HG03064 (cell line): ENCODE measurements around the gene LLGL2.

Source experiments
- ATAC-seq: cut with Tn5 transposase; IDR thresholded peaks from one replicate; pipeline ENCODE4 v1.9.1; 2021; ENCODE audit warnings: low read depth; ENCODE audit not compliant: unreplicated experiment

The LLGL2 gene

DNA sequence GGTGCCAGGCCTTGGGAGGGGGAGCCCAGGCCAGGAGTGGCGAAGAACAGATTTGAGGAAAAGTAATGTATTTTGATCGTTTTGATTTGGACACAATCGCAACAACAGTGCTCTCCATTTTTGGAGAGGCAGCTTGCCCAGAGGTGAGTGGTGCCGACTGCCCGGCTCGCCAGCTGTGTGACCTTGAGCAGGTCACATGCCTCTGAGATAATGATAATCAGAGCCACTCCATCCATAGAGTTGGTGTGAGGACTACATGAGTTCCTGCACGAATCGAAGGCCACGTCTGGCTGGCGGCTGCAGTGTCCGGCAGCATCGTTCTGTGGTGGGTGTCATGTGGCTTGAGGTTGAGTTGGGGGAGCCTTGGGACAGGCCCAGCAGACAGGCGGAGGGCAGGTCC, 20.7 kb downstream of the LLGL2 start:
- no peak for ATAC-seq

DNA sequence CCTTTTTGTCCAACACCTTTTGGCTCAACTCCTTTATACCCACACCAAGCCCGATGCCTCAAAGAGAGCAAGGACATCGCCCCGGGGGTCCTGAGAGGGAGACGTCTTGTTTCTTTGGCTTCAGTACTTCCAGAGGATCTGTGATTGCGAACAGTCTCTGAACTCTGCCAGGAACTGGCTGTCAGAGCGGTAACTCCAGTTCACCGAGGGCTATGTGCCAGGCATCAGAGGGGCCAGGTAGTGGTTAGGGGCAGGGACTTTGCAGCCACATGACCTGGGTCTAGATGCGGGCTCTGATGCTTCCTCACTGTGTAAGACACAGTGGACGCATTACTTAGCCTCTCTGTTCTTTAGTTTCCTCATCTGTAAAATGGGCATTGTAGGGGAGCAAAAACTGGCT, 21.6 kb downstream of the LLGL2 start:
- ATAC-seq, result no peak

DNA sequence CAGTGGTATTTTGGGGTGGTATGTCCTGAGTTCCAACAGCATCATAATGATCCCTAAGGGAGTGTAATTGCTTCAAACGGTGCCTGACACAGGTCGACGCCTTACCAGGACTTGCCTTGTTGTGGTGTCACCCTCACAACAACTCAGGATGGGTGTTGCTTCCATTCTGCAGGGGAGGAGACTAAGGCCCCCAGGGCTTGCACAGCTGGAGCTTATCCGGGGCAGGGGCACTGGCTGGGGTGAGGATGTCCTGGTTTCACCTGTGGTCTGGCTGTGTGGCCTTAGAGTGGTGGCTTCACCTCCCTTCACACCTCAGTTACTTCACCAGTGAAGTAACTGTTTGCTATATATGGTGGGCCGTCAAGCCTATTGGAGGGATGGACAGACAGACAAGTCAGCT, 23.3 kb downstream of the LLGL2 start:
- no peak for ATAC-seq

DNA sequence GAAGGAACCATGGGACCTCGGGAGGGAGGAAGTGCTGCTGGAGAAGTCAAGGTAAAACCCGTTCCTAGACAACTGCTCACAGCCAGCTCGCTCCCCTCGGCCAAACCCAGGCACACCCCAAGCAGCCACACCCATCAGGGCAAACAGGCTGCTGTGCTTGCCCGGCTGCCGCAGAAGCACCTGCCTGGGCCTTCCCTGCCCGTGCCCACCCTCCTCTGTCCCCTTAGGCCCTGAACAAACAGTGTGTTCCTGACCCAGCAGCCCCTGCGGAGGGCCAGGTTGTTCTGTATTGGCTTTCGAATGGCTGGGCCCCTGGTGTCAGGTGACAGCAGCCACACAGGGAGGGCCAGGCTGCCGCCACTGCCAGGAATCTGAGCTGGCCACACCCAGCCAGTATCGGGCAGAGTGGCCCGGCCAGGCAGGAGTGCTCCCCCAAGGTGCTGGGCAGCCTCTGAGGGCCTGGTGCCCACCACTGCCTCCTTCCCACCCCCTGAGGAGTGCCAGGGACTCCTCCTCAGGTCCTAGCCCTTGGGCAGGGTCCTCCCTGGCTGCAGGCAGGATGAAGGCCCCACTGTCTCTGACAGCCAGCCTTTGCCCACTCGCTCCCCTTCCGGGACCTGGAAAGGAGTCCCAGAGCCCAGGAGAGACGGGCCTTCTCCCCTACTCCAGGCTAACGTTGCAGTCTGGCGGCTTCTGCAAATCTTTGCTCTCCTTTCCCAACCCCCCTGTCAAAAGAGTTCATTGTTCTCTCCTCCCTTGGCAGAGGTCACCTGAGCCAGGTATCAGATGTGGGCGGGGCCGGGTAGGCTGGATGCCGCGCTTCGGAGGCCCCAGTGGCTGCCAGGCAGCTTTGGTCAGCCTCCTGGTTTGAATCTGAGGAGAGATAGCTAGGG, 24.0 kb downstream of the LLGL2 start:
- ATAC-seq, result no peak

DNA sequence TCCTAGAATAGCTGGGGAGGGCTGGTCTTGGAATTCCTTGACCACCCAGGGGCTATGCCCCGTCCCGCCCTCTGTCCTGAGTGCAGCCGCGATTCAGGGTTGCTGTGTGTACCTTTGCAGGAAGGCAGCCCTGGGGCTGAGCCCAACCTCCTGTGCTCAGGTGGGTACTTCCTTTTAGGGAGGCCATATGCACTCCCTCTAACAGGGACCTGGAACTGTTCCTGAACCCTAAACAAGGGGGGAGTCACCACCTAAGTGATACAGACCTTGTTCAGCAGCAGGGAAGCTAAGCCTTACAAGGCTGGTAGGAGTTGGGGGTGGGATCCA, 24.6 kb downstream of the LLGL2 start:
- ATAC-seq, result no peak

DNA sequence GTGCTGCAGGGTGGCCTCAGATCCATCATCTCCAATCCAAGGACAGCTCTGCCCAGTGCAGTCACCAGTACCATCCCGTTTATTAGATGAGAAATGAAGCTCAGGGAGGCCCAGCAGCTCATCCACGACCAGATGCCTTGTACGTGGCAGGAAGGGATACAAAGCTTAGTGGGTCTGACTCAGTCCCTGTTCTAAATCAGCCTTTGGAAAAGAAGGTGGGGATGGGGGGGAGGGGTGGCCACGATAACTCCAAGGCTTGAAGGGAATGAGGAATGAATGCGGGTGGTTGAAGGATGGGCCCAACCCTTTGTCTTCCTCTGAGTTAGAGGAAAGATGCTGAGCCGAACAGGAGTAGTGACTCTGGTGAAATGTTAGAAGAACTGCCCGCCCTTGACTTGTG, 25.8 kb downstream of the LLGL2 start:
- no peak for ATAC-seq

DNA sequence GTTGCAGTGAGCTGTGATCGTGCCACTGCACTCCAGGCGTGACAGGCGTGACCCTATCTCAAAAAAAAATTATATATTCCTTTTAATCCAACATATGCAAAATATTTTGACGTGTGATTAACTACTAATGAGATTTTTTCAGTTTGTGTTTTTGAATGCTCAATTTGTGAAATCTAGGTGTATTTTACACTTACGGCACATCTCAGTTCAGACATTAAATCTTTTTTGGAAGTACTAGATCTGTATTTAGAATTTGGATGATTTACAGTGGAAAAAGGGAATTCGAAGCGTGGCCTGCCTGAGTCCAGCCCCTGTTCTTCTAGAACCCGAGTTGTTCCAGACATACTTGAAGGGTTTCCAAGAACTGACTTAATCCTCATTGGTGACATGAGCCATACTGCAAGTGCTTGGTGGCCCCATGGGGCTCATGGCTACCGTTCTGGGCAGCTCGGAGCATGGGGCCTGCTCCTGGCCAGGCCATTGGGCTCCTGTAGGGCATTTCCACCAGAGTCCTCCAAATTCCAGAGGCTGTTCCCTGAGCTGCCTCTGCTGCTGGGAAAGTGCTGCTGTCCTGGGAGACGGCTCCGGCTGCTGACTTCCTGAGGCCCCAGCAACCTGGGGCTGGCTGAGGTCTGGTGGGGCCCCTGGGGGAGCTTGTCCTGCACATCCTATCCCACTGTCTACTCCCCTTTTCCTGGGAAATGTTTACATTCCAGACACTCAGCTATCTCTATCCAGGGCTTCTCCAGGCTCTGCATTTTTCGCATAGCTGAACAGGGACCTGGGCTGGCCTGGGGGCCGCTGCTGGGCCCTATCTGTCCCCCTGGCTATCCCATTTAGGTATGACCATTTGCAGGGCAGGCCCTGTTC, 27.2 kb downstream of the LLGL2 start:
- no peak for ATAC-seq

DNA sequence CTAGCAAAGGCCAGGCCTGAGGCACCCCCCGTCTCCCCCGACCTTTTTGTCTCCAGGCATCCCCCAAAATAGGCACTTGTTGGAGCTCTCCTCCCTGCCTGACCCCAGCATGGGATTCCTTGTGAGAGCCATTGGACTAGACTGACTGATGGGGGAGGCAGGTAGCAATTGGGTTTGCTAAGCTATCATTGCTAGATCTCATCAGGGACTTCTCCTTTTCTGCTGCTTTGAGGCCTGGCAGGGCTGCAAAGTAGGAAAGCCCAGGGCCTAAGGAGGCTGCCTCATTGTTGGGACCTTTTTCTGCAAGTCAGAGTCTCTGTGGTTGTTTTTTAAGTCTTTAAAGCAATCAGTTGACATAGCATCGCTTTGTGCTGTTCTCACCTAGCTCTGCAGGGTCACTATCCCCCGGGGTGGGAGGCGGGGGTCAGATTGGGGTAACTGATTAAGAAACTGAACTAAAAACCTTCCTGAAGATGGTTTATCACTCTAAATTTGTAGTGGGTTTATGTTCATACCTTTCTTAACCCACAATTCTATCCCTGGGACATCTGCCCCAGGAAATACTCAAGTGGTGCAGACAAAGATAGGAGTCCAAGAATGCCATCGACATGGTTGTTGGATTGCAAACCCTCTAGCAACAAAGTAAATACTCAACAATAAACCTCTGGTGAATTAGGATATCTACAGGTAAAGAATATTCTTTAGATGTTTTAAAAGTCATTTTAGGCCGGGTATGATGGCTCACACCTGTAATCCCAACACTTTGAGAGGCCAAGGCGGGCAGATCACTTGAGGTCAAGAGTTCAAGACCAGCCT, 28.0 kb downstream of the LLGL2 start:
- no peak for ATAC-seq

DNA sequence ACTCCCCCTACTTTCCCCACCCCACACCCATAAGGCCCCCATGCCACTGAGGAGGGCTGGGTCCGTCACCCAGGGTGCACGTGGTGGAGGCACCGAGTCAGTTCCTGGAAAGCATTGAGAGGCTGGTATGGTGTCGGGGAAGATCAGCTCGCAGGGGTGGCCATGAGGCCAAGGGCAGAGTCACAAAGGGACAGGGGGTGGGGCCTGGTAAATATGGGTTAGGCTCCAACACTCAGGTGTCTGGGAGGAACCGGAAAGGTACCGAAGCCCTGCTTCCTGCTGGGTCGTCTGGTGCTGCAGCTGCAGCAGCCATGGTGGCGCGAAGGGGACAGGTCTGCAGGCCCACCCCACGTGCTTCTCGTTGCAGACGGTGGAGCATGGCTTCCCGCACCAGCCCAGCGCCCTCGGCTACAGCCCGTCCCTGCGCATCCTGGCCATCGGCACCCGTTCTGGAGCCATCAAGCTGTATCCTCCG, 30.2 kb downstream of the LLGL2 start:
- no peak for ATAC-seq

DNA sequence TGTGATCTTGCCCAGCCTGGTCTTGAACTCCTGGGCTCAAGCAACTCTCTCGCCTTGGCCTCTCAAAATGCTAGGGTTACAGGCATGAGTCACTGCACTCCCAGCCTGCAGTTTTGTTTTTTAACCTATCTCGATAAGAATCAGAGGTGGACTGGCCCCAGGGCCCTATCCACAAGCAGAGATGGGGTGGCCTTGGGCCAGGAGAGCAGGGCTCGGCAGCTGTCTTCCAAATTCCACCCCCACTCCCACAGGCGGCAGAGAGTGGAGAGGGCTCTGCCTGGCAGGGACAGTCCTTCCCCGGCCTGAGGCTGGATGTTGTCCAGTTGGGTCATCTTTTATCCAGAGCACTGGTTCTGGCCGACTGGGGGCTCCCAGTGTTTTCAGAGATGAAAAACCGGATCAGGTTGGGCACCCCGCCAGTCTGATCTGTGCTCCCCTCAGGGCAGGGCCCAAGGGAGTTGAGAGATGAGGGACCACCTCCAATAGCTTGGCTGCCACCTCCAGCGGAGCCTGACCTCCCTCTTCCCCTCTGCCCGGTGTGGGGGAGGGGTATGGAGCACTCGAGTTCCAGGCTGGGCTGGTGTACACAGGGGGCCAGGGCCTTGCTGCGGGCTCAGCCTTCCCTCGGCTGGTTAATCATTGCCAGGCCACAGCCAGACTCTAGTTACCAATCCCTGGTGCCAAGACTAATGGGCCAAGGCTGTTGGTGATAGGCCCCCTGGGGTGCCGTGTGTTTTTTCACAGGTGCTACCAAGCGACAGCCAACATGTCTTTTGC, 31.8 kb downstream of the LLGL2 start:
- ATAC-seq, result no peak

DNA sequence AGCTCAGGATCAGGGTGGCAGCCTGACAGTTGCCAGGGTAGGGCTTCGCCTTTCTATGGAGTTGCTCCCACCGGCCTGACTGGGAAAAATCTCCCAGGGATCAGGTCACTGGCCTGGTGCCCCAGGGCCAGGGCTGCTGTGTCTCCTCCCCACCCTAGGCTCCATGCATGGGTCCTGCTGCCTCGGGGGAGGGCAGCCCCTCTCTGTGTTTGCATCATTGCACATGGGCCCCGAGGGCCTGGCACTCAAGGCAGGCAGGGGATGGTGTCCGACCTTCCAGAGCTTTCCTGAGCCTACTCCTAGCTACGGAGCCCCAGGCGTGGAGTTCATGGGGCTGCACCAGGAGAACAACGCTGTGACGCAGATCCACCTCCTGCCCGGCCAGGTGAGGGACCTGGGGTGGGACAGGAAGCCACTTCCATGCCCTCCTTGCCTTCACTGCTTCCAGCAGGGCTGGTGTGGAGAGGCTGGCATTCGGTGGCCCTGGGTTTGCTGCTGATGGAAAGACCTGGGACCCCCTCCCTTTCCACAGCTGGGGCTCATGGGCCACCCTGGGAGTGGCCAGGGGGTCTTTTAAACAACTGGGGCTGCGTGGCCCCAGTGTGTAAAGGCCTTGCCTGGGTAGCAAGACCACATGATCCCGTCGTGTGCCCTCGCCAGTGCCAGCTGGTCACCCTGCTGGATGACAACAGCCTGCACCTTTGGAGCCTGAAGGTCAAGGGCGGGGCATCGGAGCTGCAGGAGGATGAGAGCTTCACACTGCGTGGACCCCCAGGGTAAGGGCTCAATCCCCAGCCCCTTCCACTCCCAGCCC, 32.6 kb downstream of the LLGL2 start:
- ATAC-seq, result no peak

DNA sequence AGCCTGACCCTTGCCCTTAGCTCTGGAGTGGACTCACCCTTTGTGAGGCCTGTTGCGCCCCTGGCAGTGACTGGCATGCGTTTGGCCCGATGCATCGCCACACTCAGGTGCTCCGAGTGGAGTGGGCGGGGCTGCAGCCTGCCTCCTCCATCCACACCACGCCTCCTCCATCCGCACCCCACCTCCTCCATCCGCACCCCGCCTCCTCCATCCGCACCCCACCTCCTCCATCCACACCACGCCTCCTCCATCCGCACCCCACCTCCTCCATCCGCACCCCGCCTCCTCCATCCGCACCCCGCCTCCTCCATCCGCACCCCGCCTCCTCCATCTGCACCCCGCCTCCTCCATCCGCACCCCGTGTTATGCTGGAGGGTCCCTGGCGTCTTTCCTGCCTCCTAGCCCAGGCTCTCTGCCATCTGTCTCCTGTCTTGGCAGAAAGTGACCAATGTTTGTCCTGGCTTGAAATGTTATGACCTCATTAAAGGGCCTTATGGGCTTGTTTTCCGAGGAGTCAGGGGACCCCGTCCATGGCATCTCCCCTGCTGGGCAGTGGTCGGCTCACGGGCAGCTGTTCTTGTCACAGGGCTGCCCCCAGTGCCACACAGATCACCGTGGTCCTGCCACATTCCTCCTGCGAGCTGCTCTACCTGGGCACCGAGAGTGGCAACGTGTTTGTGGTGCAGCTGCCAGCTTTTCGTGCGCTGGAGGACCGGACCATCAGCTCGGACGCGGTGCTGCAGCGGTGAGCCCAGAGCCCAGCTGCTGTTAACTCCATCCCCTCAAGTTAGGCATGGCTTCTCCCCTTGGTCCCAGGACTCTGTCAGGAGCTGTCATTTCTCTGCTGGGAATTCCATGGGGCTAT, 33.4 kb downstream of the LLGL2 start:
- ATAC-seq, result no peak

DNA sequence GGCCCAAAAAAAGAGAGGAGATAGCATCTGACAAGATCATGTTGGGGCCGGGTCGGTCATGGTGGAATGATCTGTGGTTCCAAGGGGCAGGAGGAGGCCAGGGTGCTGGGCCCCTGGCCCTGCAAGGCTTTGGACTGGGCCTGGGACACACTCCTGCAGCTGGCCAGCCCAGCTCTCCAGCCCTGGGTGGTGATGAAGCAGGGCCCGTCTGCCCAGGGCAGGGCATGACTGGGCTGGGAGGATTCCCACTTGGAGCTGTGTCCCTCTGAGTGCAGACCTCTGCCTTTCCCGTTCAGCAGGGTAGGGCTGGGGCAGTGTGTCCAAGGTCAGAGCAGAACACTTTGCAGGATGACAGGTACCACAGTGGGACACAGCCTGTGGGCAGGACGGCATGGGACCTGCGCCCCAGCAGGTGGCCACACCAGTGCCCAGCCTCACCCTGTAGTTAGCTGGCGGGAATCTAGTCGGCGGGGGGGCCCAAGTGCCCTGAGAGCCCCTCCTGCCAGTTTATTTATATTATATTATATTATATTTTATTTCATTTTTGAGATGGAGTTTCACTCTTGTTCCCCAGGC, 34.5 kb downstream of the LLGL2 start:
- no peak for ATAC-seq

DNA sequence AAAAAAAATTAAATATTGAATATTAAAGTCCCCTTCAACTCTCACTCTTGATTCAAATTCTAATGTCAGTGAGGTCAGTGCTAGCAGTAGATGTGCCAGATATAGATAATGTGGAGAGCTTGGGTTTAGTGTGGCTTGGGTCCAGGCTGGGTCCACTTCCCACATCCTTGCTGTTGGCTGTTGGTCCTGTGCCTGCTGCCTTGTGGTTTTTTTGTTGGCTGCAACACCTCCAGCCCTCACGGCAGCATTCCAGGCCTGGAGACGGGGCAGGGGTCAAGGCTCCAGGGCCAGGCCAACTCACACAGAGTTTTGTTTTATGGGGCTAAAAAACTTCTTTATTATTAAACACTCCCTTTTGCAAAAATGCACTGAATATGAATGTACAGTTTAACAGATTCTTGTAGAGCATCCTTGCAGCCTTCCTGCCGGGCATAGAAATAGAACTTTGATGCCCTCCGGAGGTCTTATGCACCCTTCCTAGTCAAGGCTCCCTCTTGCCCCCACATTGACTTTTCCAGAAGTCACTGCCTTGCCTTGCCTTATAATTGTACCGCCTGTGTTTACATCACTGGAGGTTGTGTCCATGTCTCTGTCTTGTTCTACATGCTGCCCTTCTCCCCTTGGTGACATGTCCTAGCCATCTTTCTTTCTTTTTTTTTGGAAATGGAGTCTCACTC, 36.6 kb downstream of the LLGL2 start:
- ATAC-seq, result no peak

DNA sequence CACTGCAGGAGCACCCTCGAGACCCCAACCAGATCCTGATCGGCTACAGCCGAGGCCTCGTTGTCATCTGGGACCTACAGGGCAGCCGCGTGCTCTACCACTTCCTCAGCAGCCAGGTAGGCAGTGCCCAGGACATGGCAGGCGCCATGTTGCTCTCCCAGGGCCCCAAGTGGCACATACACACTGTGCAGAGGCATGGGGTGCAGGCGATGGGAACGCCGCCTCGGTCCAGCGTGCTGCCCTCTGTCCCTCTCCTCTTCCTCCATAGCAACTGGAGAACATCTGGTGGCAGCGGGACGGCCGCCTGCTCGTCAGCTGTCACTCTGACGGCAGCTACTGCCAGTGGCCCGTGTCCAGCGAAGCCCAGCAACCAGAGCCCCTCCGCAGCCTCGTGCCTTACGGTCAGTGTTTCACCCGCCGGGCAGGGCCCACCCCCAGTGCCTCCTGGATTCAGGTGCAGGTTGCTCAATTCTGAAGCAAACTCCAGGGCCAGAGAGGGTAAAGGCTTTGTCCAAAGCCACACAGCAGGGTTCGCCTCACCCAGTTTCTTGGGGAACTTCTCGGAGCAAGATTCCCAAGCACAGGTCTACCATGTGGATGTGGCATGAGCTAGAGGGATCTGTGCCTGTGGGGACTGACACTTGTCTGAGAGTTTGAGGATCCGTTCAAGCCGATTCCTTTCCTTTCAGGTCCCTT, 37.7 kb downstream of the LLGL2 start:
- ATAC-seq, result no peak

DNA sequence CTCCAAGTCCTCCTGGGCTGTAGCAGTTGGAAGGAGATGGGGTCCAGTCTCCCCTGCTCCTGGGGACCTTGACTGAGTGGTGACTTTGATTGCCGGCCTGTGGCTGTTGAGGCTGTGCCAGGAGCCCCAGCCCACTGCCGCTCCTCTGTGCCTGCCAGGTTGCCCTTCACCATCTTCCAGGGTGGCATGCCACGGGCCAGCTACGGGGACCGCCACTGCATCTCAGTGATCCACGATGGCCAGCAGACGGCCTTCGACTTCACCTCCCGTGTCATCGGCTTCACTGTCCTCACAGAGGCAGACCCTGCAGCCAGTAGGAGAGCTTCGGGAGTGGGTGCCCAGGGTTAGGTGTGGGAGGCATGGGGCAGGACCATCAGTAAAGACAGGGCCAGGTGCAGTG, 38.7 kb downstream of the LLGL2 start:
- no peak for ATAC-seq

DNA sequence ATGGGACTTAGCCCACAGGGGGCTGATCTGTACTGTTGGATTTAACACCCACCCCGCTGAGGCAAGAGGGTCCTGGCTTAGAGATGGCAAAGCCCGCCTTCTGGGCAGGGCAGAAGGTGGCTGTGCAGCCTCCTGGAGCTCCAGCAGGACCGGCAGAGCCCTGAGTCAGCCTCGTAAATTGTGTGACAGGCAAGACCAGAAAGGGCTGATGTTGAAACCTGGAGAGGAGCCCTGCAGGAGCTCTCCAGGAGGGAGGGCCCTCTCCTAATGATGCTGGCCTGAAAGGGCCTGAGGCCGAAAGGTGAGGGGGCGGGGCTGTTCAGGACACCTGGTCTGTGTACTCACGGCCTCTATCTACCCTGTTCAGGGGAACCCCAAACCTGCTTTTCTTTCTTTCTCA, 39.6 kb downstream of the LLGL2 start:
- ATAC-seq, result no peak
